ENCODE data around the gene RHBDD1. TPM values are rescaled to one million over a fixed set of nuclear protein-coding genes. Genes with fewer than 3 reads are reported as not detected.

The RHBDD1 gene
- total and polyA plus RNA-seq, 2 donors (not counting 1 experiment from before 2014, with no cell fraction given) = 21.2 to 128 TPM

DNA sequence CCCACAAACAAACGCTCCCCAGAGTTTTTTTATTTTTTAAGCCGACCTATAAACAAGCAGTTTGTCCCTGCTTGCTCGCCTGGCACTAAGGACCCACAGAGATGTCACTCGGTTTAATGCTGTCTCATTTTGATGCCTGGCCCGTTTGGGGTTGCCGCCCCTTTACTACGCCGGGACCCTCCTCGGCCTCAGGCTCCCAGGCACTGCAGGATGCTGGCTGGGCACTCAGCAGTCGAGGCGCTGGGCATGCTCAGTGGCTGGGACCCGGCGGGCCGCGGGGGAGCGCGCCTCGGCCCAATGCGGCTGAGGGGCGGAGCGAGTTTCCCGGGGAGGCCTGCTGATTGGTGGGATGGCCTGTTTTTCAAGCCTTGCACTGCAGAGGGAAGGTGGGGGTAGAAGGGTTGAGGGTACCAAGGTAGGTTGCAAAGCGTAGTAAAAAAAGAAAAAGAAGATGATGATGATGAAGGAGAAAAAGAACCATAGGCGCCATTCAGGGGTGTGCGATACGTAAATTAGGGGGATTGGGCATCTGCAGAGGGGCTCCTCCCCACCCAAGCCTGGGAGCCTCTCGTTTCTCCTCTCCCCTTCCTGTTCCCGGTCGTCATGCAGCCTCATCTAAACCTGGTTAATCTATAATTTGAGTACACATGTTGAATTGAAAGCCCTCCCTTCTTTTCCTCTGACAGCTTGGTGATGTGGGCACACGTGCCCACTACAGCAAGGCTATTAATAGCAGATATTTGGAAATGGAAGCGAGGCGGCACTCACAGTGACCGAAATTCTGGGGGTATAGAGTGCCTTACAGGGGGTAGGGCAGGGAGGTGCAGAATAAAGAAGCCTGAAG, 34.7 kb upstream of the RHBDD1 start:
- POLR2A ChIA-PET = interaction anchor here (1.3 to 3.1 kb wide), 2 partner anchors 10 to 106 kb away, joined by 3 to 11 read pairs; no protein-coding TSS in a partner anchor

More for the DNA sequence above, 34.7 kb upstream of the RHBDD1 start:
- Mint-ChIP-seq H3K4me1 (peaks cover 33% of the 10 kb centered on the region), H3K27me3 (peaks cover 9% of the 10 kb centered on the region), H3K4me3 (peak overlapping the region; percentile 95), H3K9me3 (ENCODE audit: insufficient read depth) (no peaks in the 10 kb centered on the region), H3K27ac (peak overlapping the region; percentile 82)
- TF ChIP-seq EZH2 (IDR thresholded peaks at IDR 0.05; ENCODE audit: borderline replicate concordance, insufficient read depth, low read depth, low read length, poor library complexity, severe bottlenecking) = no peak
- TF ChIP-seq, protein P1, sequence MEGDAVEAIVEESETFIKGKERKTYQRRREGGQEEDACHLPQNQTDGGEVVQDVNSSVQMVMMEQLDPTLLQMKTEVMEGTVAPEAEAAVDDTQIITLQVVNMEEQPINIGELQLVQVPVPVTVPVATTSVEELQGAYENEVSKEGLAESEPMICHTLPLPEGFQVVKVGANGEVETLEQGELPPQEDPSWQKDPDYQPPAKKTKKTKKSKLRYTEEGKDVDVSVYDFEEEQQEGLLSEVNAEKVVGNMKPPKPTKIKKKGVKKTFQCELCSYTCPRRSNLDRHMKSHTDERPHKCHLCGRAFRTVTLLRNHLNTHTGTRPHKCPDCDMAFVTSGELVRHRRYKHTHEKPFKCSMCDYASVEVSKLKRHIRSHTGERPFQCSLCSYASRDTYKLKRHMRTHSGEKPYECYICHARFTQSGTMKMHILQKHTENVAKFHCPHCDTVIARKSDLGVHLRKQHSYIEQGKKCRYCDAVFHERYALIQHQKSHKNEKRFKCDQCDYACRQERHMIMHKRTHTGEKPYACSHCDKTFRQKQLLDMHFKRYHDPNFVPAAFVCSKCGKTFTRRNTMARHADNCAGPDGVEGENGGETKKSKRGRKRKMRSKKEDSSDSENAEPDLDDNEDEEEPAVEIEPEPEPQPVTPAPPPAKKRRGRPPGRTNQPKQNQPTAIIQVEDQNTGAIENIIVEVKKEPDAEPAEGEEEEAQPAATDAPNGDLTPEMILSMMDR (IDR thresholded peaks at IDR 0.05) = no peak
- Histone ChIP-seq H3K27ac (ENCODE audit: low read length in 2 of 2) (peak overlapping the region; percentile 20 to 72), H3K27me3 (replicated peaks in 1 of 4; ENCODE audit: control extremely low read depth in 1 of 4, control insufficient read depth in 3 of 4, insufficient read depth in 4 of 4, low read length in 3 of 4) (peaks cover 0 to 4% (median 0%) of the 10 kb centered on the region in 4 experiments), H2AFZ (ENCODE audit: insufficient read depth, low read depth, low read length, poor library complexity, severe bottlenecking) (peak overlapping the region; percentile 95), H3K4me2 (replicated peaks; ENCODE audit: low read depth, low read length, poor library complexity, severe bottlenecking) (peak overlapping the region; percentile 87), H3K36me3 (replicated peaks in 1 of 2; ENCODE audit: control extremely low read depth in 1 of 2, control insufficient read depth in 1 of 2, extremely low read depth in 1 of 2, insufficient read depth in 2 of 2, low read length in 1 of 2) (no peaks in the 10 kb centered on the region), H3K79me2 (ENCODE audit: control insufficient read depth, insufficient read depth, low read length) (peaks cover 11% of the 10 kb centered on the region), H3K9me3 (ENCODE audit: control extremely low read depth in 1 of 3, control insufficient read depth in 2 of 3, insufficient read depth in 1 of 3, low read length in 2 of 3) (peaks cover 0 to 9% (median 0%) of the 10 kb centered on the region in 3 donors), H3K9ac (ENCODE audit: low read length) (peak overlapping the region; percentile 88), H4K20me1 (ENCODE audit: control insufficient read depth, insufficient read depth, low read length, poor library complexity, severe bottlenecking) (peaks cover 9% of the 10 kb centered on the region), H3K4me1 (ENCODE audit: control insufficient read depth in 2 of 2, insufficient read depth in 2 of 2, low read length in 2 of 2) (peaks cover 17 to 26% of the 10 kb centered on the region in 2 donors), H3K4me3 (ENCODE audit: control extremely low read depth in 1 of 5, extremely low read depth in 1 of 5, insufficient read depth in 1 of 5, low read depth in 2 of 5, low read length in 4 of 5) (peak overlapping the region; percentile 44 to 79 (median 66))
- WGBS (ENCODE audit: insufficient coverage) = 1% methylated on average over 27 of the region's 33 CpGs
- peak; percentile 86 for DNase-seq
- CTCF ChIA-PET = interaction anchor here (0.7 to 7.8 kb wide), 23 partner anchors 10 to 1136 kb away, joined by 3 to 78 read pairs (median 6); partner anchors contain the start of gene RHBDD1
- peak; percentile 73 for ATAC-seq (ENCODE audit: low read depth)
- intact Hi-C loops (cut with micrococcal nuclease) = loop anchor here (1.0 to 10.0 kb wide), 5 partner anchors 34 to 1519 kb away; no protein-coding TSS in a partner anchor
